Panc1 (cell line): Measurements from ENCODE around the gene MYF6. TPM values are rescaled to one million over a fixed set of nuclear protein-coding genes. Genes with fewer than 3 reads are reported as not detected.

Experiments
- ATAC-seq: fragments of 200-7000 bp; cut with Tn5 transposase; 2 replicates; pipeline ENCODE4 v1.9.1; 2020; ENCODE audit warnings: mild to moderate bottlenecking, moderate library complexity
- BruUV-seq: library from RNA; stranded (reverse); fragments of 400-500 nt; replicated peaks from 2 replicates; lab custom pipeline; 2021; lab: Mats Ljungman, UMichigan
- CTCF ChIA-PET: fragments of 300-600 bp; sonication (Branson Sonifier 250); formaldehyde crosslinking; loops from one replicate; lab custom pipeline; 2022; ENCODE audit warnings: antibody characterized with exemption; lab: Charles Lee
- POLR2A ChIA-PET: fragments of 300-600 bp; sonication (Branson Sonifier 250); formaldehyde crosslinking; loops from one replicate; lab custom pipeline; 2022; ENCODE audit warnings: antibody characterized with exemption; lab: Charles Lee
- DNase-seq: peaks from one replicate; pipeline ENCODE4 v3.0.0-alpha.2; 2010; ENCODE audit warnings: low read depth, low spot score
- H3K27ac ChIP-seq: 2 replicates; pipeline ENCODE4 v1.5.1; 2011; ENCODE audit warnings: mild to moderate bottlenecking, low read length, inconsistent platforms
- H3K27me3 ChIP-seq: fragments of 200-500 bp; sonication (Bioruptor generic); 2 replicates; pipeline ENCODE4 v1.6.0; 2014; ENCODE audit warnings: low read length, inconsistent platforms; ENCODE audit not compliant: control insufficient read depth, insufficient read depth
- H3K36me3 ChIP-seq: fragments of 200-500 bp; sonication (Bioruptor generic); 2 replicates; pipeline ENCODE4 v1.5.1; 2014; ENCODE audit warnings: inconsistent platforms, mild to moderate bottlenecking, low read length, moderate library complexity; ENCODE audit not compliant: control insufficient read depth, insufficient read depth
- H3K4me1 ChIP-seq: 2 replicates; pipeline ENCODE4 v1.5.1; 2011; ENCODE audit warnings: inconsistent platforms, mild to moderate bottlenecking, low read length, moderate library complexity; ENCODE audit not compliant: control insufficient read depth, insufficient read depth
- H3K4me3 ChIP-seq, 2 experiments: 2 replicates each; pipeline ENCODE4 v1.5.1; 2011 to 2012; ENCODE audit warnings: low read depth in 2 of 2, low read length in 2 of 2, mild to moderate bottlenecking in 2 of 2, inconsistent platforms in 1 of 2, moderate library complexity in 1 of 2
- H3K9me3 ChIP-seq: fragments of 200-500 bp; sonication (Bioruptor generic); 2 replicates; pipeline ENCODE4 v1.5.1; 2014; ENCODE audit warnings: low read depth, mild to moderate bottlenecking, inconsistent platforms, low read length, moderate library complexity; ENCODE audit not compliant: control insufficient read depth, insufficient read depth
- CTCF ChIP-seq: fragments of 450-650 bp; IDR thresholded peaks from 2 replicates; pipeline ENCODE4 v1.5.1; 2017; ENCODE audit warnings: mild to moderate bottlenecking
- POLR2AphosphoS5 ChIP-seq: IDR thresholded peaks from 2 replicates; pipeline ENCODE4 v1.6.1; 2012; ENCODE audit warnings: mild to moderate bottlenecking, low read depth, low read length, moderate library complexity
- SIN3A ChIP-seq: IDR thresholded peaks from 2 replicates; pipeline ENCODE4 v1.6.1; 2012; ENCODE audit warnings: low read depth, mild to moderate bottlenecking, low read length, moderate library complexity, borderline replicate concordance; ENCODE audit not compliant: insufficient read depth
- TCF7L2 ChIP-seq: IDR thresholded peaks from 2 replicates; pipeline ENCODE4 v1.6.1; 2011; ENCODE audit warnings: mild to moderate bottlenecking, low read depth, low read length, inconsistent platforms
- in situ Hi-C: cut with HindIII; loops from 2 replicates; pipeline ENCODE4 v1.10.0; 2016; ENCODE audit warnings: low sequenced_read_pairs, low pct_unique_long_range_greater_than_20kb
- intact Hi-C: fragments of 100-400 bp; cut with micrococcal nuclease; formaldehyde crosslinking; loops from one replicate; pipeline ENCODE4 v1.10.0; 2022; ENCODE audit not compliant: unreplicated experiment
- total RNA-seq: library from RNA; stranded (reverse); gene quantifications from one replicate; pipeline ENCODE4 v1.2.1, GENCODE V29; 2021; ENCODE audit not compliant: unreplicated experiment
- TF ChIP-seq, protein P1 (sequence below), 2 experiments: IDR thresholded peaks; 2 replicates each; pipeline ENCODE4 v1.6.1; 2011 to 2012; ENCODE audit warnings: low read depth in 2 of 2, control low read depth in 1 of 2, low read length in 1 of 2, mild to moderate bottlenecking in 1 of 2, moderate library complexity in 1 of 2; ENCODE audit not compliant: insufficient read depth in 1 of 2

The MYF6 gene
- total RNA-seq, 1 experiment from 2014 or later: not detected

DNA sequence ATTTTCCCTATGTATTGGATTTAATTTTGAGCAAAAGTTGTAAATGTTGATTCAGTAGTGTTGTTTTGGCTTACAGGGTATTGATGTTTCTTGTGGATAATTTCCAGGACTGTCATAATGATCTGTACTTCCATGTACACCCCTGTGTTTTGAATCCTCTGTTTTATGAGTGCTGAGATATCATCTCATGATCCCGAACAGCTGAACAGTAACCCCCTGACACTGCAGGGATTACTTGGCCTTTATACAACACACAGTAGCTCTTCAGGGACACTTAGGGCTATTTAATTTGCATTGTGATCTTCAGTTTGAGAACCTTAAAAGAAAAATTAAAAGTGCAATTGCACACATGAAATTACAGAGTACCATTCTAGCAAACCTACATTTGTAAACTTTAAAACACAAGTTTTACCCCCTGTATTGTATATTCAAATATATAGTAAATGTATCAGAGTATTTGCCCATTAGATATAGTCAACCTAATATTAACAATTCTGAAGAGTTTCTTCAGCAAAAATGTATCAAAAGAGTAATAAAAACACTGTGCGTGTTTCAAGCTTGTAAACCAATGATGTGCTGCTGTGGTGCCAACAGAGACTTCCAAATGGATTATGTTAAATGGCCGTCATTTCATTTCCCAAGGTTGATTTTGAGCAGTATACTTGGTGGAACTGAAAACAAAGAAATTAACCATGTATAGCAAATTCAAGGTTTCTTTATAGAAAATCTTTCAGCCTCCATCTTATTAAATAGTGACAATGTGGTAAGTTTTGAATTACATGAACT, 27.9 kb upstream of the MYF6 start:
- intact Hi-C loops: no loop called here
- ChIA-PET CTCF (no interaction called here), POLR2A (no interaction called here)
- H3K4me3 ChIP-seq: no peak overlapping the region
- in situ Hi-C loops: no loop called here
- no peaks in the 10 kb centered on the region for H3K4me1 ChIP-seq
- ATAC-seq: no peak
- no peaks in the 10 kb centered on the region for H3K9me3 ChIP-seq
- no TSS peak for BruUV-seq
- H3K36me3 ChIP-seq: no peaks in the 10 kb centered on the region
- no peak overlapping the region for H3K27ac ChIP-seq
- TF ChIP-seq POLR2AphosphoS5 (no peak), SIN3A (no peak), TCF7L2 (no peak), CTCF (no peak)
- TF ChIP-seq, protein P1, sequence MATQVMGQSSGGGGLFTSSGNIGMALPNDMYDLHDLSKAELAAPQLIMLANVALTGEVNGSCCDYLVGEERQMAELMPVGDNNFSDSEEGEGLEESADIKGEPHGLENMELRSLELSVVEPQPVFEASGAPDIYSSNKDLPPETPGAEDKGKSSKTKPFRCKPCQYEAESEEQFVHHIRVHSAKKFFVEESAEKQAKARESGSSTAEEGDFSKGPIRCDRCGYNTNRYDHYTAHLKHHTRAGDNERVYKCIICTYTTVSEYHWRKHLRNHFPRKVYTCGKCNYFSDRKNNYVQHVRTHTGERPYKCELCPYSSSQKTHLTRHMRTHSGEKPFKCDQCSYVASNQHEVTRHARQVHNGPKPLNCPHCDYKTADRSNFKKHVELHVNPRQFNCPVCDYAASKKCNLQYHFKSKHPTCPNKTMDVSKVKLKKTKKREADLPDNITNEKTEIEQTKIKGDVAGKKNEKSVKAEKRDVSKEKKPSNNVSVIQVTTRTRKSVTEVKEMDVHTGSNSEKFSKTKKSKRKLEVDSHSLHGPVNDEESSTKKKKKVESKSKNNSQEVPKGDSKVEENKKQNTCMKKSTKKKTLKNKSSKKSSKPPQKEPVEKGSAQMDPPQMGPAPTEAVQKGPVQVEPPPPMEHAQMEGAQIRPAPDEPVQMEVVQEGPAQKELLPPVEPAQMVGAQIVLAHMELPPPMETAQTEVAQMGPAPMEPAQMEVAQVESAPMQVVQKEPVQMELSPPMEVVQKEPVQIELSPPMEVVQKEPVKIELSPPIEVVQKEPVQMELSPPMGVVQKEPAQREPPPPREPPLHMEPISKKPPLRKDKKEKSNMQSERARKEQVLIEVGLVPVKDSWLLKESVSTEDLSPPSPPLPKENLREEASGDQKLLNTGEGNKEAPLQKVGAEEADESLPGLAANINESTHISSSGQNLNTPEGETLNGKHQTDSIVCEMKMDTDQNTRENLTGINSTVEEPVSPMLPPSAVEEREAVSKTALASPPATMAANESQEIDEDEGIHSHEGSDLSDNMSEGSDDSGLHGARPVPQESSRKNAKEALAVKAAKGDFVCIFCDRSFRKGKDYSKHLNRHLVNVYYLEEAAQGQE (IDR thresholded peaks at IDR 0.05; ENCODE audit: insufficient read depth in 1 of 2, low read depth in 2 of 2, low read length in 1 of 2): no peak
- H3K27me3 ChIP-seq: no peaks in the 10 kb centered on the region
- no peak for DNase-seq

GRCh38 chr12:80681287-80681686, 26.1 kb upstream of the MYF6 start:
- Histone ChIP-seq H3K4me3 (no peak overlapping the region), H3K4me1 (no peaks in the 10 kb centered on the region), H3K27me3 (no peaks in the 10 kb centered on the region), H3K27ac (no peak overlapping the region), H3K36me3 (no peaks in the 10 kb centered on the region), H3K9me3 (no peaks in the 10 kb centered on the region)
- DNase-seq (no peak), ATAC-seq (no peak)
- ChIA-PET POLR2A (no interaction called here), CTCF (no interaction called here)
- no peak for TF ChIP-seq POLR2AphosphoS5
- TF ChIP-seq CTCF: no peak
- TF ChIP-seq, protein P1 (IDR thresholded peaks at IDR 0.05; ENCODE audit: insufficient read depth in 1 of 2, low read depth in 2 of 2, low read length in 1 of 2): no peak
- no peak for TF ChIP-seq SIN3A
- no peak for TF ChIP-seq TCF7L2
- in situ Hi-C loops (no loop called here), intact Hi-C loops (no loop called here)
- no TSS peak for BruUV-seq
